ENCODE data around the gene LRRFIP1. TPM values are rescaled to one million over a fixed set of nuclear protein-coding genes. Genes with fewer than 3 reads are reported as not detected.
"Not testable (repeated sequence)": the region's sequence is repeated elsewhere in the genome, so short reads cannot be mapped to it uniquely, and the experiment has no call there.

The LRRFIP1 gene
- total RNA-seq, 1 donor, result 64.3 TPM

GRCh38 chr2:237744613-237745249 is 117.3 kb downstream of the LRRFIP1 start:
- DNase-seq (ENCODE audit: low read depth), result peak; percentile 66
- H3K4me3 ChIP-seq (ENCODE audit: low read depth, low read length), result no peak overlapping the region
- TF ChIP-seq CTCF (IDR thresholded peaks at IDR 0.05; ENCODE audit: insufficient read depth, low read depth, low read length), result peak; percentile 99

- TF ChIP-seq CTCF (IDR thresholded peaks at IDR 0.05; ENCODE audit: insufficient read depth, low read depth, low read length), result no peak
- DNase-seq (ENCODE audit: low read depth), result no peak
- no peak overlapping the region for H3K4me3 ChIP-seq (ENCODE audit: low read depth, low read length)
Measured at GRCh38 chr2:237745250-237745613, 117.8 kb downstream of the LRRFIP1 start.

GRCh38 chr2:237746302-237747080 is 119.1 kb downstream of the LRRFIP1 start:
- no peak for TF ChIP-seq CTCF (IDR thresholded peaks at IDR 0.05; ENCODE audit: insufficient read depth, low read depth, low read length)
- no peak for DNase-seq (ENCODE audit: low read depth)
- H3K4me3 ChIP-seq (ENCODE audit: low read depth, low read length), result no peak overlapping the region

DNA sequence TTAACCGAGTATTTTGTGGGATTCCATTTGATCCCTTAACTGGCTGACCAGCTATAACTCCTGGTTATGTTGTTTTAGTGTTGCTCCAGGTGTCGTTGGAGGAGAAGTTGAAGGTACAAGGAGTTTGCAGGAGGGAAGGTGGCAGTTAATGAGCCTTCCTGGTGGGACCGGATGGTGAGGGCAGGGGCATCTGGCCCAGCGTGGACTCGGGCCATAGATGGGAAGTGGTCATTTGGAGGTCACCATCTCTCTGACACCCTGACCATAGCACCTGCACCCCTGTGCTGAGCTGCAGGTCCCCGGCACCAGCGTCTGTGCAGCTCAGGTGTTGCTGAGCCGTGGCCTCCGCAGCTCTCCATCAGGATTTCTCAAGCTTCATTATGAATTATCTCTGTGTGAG is 119.8 kb downstream of the LRRFIP1 start:
- DNase-seq (ENCODE audit: low read depth), result no peak
- no peak overlapping the region for H3K4me3 ChIP-seq (ENCODE audit: low read depth, low read length)
- no peak for TF ChIP-seq CTCF (IDR thresholded peaks at IDR 0.05; ENCODE audit: insufficient read depth, low read depth, low read length)

- H3K4me3 ChIP-seq (ENCODE audit: low read depth, low read length), result no peak overlapping the region
- TF ChIP-seq CTCF (IDR thresholded peaks at IDR 0.05; ENCODE audit: insufficient read depth, low read depth, low read length), result no peak
- no peak for DNase-seq (ENCODE audit: low read depth)
Measured at GRCh38 chr2:237749002-237749401, 121.6 kb downstream of the LRRFIP1 start.

DNA sequence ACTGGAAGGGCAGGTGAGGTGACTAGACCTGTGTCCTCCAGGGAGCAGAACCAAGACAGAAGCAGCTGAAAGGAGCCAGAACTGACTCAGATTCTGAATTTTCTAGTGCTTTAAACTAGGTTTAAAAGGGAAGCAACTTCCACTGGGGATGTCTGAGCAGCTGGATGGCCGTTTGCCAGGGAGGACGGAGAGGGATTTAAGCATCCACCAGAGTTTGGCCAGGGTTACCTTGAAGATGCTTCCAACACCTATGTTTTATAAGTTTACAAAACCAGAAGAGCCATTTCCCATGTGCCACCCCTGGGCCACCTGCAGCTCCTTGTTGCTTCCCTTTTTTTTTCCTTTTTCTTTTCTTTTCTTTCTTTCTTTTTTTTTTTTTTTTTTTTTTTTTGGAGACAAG is 122.6 kb downstream of the LRRFIP1 start:
- TF ChIP-seq CTCF (IDR thresholded peaks at IDR 0.05; ENCODE audit: insufficient read depth, low read depth, low read length), result no peak
- H3K4me3 ChIP-seq (ENCODE audit: low read depth, low read length), result no peak overlapping the region
- DNase-seq (ENCODE audit: low read depth), result no peak

DNA sequence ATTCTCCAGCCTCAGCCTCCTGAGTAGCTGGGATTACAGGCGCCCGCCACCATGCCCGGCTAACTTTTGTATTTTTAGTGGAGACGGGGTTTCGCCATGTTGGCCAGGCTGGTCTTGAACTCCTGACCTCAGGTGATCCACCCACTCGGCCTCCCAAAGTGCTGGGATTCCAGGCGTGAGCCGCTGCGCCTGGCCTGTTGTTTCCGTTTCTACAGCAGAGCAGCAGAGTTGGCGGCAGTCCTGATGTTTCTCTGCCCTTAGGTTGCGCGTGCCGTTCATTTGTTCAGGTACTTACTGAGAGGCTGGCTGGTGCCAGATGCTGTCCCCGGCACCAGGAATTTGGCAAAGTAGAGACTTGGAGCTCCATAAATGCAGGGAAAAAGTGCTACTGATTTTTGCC is 123.1 kb downstream of the LRRFIP1 start:
- not testable (repeated sequence) for H3K4me3 ChIP-seq (ENCODE audit: low read depth, low read length); DNase-seq (ENCODE audit: low read depth)
